CD4-positive, alpha-beta T cell (primary cell): Measurements from ENCODE around the gene CCDC17. TPM values are rescaled to one million over a fixed set of nuclear protein-coding genes. Genes with fewer than 3 reads are reported as not detected.

Experiments used
- ATAC-seq: fragments of 200-7000 bp; cut with Tn5 transposase; one replicate; pipeline ENCODE4 v1.10.0; 2022; ENCODE audit warnings: mild to moderate bottlenecking; ENCODE audit not compliant: poor library complexity
- CTCF ChIA-PET: fragments of 350-600 bp; sonication (Branson Sonifier 250); formaldehyde crosslinking; loops from one replicate; lab custom pipeline; 2021; ENCODE audit warnings: antibody characterized with exemption, inconsistent platforms; lab: Charles Lee
- POLR2A ChIA-PET: fragments of 350-600 bp; sonication (Branson Sonifier 250); formaldehyde crosslinking; loops from one replicate; lab custom pipeline; 2021; ENCODE audit warnings: antibody characterized with exemption, inconsistent platforms; lab: Charles Lee
- DNase-seq, 14 experiments: peaks; one replicate each; pipeline ENCODE4 v3.0.0-alpha.2; 2013 to 2020; ENCODE audit warnings: mixed read lengths in 2 of 14
- H3K27ac ChIP-seq, 2 donors: one replicate each; pipeline versions ENCODE4 v1.5.1 to v1.7.0; 2013; ENCODE audit warnings: low read length in 2 of 2, low read depth in 1 of 2, mild to moderate bottlenecking in 1 of 2
- H3K27me3 ChIP-seq, 2 experiments: 1 replicate in 1 of 2; 2 replicates in 1 of 2; pipeline versions ENCODE4 v1.6.1 to v1.7.0; 2013; ENCODE audit warnings: low read length in 2 of 2, control low read depth in 1 of 2, mild to moderate bottlenecking in 1 of 2, moderate library complexity in 1 of 2; ENCODE audit not compliant: insufficient read depth in 2 of 2, control insufficient read depth in 1 of 2
- H3K36me3 ChIP-seq: one replicate; pipeline ENCODE4 v1.6.1; 2013; ENCODE audit warnings: low read length, control low read depth; ENCODE audit not compliant: insufficient read depth
- H3K4me1 ChIP-seq: one replicate; pipeline ENCODE4 v1.6.1; 2013; ENCODE audit warnings: low read length, control low read depth; ENCODE audit not compliant: insufficient read depth
- H3K4me3 ChIP-seq: one replicate; pipeline ENCODE4 v1.5.1; 2013; ENCODE audit warnings: mild to moderate bottlenecking, low read length, moderate library complexity
- H3K9me3 ChIP-seq, 2 experiments: 1 replicate in 1 of 2; 2 replicates in 1 of 2; pipeline versions ENCODE4 v1.6.1 to v1.7.0; 2013; ENCODE audit warnings: low read length in 2 of 2, mild to moderate bottlenecking in 2 of 2, control low read depth in 1 of 2, moderate library complexity in 1 of 2; ENCODE audit not compliant: control insufficient read depth in 1 of 2, insufficient read depth in 1 of 2
- H3K27ac Mint-ChIP-seq: one replicate; pipeline ENCODE4 v1.8.0; 2020; ENCODE audit warnings: mixed read lengths
- H3K27me3 Mint-ChIP-seq: one replicate; pipeline ENCODE4 v1.8.0; 2021; ENCODE audit warnings: mixed read lengths
- H3K36me3 Mint-ChIP-seq: one replicate; pipeline ENCODE4 v1.8.0; 2021; ENCODE audit warnings: low read depth, mixed read lengths
- H3K4me1 Mint-ChIP-seq: one replicate; pipeline ENCODE4 v1.8.0; 2021; ENCODE audit warnings: low read depth, mixed read lengths
- H3K4me3 Mint-ChIP-seq: one replicate; pipeline ENCODE4 v1.8.0; 2020; ENCODE audit warnings: mild to moderate bottlenecking, mixed read lengths
- H3K9me3 Mint-ChIP-seq: one replicate; pipeline ENCODE4 v1.8.0; 2020; ENCODE audit warnings: mixed read lengths
- CTCF ChIP-seq: fragments of 200-600 bp; IDR thresholded peaks from one replicate; pipeline ENCODE4 v1.8.0; 2022; ENCODE audit warnings: antibody characterized with exemption, mild to moderate bottlenecking
- intact Hi-C, 2 experiments: fragments of 100-400 bp; cut with DNase I in 1 of 2; cut with micrococcal nuclease in 1 of 2; formaldehyde crosslinking; loops; one replicate each; pipeline versions ENCODE4 v1.15.1 to v1.9.0; 2023 to 2025; cut with DNase I, micrococcal nuclease
- total RNA-seq, 174 experiments: library from RNA in 2 of 174; stranded (reverse) in 2 of 174; gene quantifications; one replicate each; pipeline ENCODE4 v1.2.3 and lab custom pipeline; 2021 to 2026

Gene CCDC17
- total RNA-seq, 2 experiments from 2014 or later: 2.1 to 2.3 TPM

DNA sequence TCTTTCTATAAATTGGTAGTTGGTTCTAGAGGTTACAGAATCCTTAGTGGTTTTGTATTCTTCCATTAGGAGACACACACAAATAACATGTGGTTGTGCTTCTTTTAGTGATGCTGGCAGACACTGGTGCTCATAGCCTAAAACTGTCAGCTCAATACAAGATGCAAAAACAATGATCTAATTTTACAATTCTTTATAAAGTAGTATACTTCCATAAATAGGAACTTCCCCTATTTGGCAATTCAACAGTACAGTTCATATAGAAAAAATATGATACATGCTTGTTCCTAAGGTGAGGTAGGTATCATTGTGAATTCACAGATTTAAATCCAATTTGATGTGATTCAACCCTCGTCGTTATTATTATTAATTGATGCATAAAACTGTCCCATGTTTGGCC, 20.8 kb upstream of the CCDC17 start:
- peaks cover 59% of the 10 kb centered on the region for H3K36me3 ChIP-seq
- no peak for DNase-seq
- ChIA-PET POLR2A (interaction anchor here (0.7 kb wide), 1 partner anchor 39 kb away, joined by 3 read pairs; no protein-coding TSS in a partner anchor), CTCF (no interaction called here)
- intact Hi-C loops: no loop called here
- H3K9me3 ChIP-seq: no peaks in the 10 kb centered on the region
- no peak overlapping the region for H3K4me3 ChIP-seq
- H3K27ac ChIP-seq: no peak overlapping the region
- ATAC-seq: no peak
- Mint-ChIP-seq H3K9me3 (no peaks in the 10 kb centered on the region), H3K27ac (no peak overlapping the region), H3K4me3 (no peak overlapping the region), H3K36me3 (peaks cover 82% of the 10 kb centered on the region), H3K27me3 (no peaks in the 10 kb centered on the region), H3K4me1 (peaks cover 4% of the 10 kb centered on the region)
- TF ChIP-seq CTCF: no peak
- no peaks in the 10 kb centered on the region for H3K27me3 ChIP-seq
- H3K4me1 ChIP-seq: no peaks in the 10 kb centered on the region

DNA sequence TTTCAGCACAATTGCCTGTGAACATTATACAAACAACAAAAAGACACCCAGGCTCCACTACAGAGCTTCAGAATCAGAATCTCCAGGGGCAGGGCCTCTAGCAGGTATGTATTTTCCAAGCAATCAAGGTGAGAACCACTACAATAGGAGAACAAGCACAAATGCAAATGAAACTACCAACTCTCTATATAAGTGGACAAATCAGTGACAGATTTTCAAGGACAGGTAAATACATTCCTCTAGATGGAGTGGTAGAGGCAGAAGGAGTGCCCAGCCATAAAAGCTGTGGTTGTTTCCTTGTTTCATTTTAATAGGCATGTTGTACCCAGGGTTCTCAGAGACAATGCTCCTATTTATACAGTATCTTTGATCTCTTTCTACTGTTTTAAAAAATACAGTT, 20.1 kb upstream of the CCDC17 start:
- CTCF ChIA-PET: no interaction called here
- intact Hi-C loops: no loop called here
- no peaks in the 10 kb centered on the region for H3K27me3 Mint-ChIP-seq
- H3K27ac Mint-ChIP-seq: no peak overlapping the region
- Histone ChIP-seq H3K36me3 (peaks cover 59% of the 10 kb centered on the region), H3K27me3 (no peaks in the 10 kb centered on the region), H3K4me1 (no peaks in the 10 kb centered on the region), H3K27ac (no peak overlapping the region), H3K4me3 (no peak overlapping the region), H3K9me3 (no peaks in the 10 kb centered on the region)
- no peak for ATAC-seq
- peaks cover 75% of the 10 kb centered on the region for H3K36me3 Mint-ChIP-seq
- no peak overlapping the region for H3K4me3 Mint-ChIP-seq
- H3K4me1 Mint-ChIP-seq: peaks cover 4% of the 10 kb centered on the region
- DNase-seq: no peak
- POLR2A ChIA-PET: no interaction called here
- TF ChIP-seq CTCF: no peak
- H3K9me3 Mint-ChIP-seq: no peaks in the 10 kb centered on the region

DNA sequence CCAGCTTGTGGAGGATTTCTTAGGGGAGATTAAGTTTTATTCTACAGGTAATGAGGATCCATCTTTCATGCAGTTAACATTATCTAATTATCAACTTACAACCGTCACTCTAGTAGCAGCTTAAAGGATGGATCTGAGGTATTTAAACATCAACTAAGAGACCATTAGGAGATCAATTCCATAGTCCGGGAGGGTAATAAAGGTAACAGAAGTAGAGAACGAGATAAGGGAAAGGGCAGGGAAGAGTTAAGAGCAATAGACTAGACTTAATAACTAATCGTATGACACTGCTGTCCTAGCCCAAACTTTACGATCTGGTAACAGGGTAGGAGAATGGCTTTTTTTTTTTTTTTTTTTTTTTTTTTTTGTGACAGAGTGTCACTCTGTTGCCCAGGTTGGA, 19.5 kb upstream of the CCDC17 start:
- no peak overlapping the region for H3K27ac ChIP-seq

More for the DNA sequence above, 19.5 kb upstream of the CCDC17 start:
- no peak for ATAC-seq
- CTCF ChIA-PET: no interaction called here
- Histone ChIP-seq H3K9me3 (no peaks in the 10 kb centered on the region), H3K36me3 (peaks cover 62% of the 10 kb centered on the region), H3K4me3 (no peak overlapping the region), H3K27me3 (no peaks in the 10 kb centered on the region), H3K4me1 (no peaks in the 10 kb centered on the region)
- no peak for TF ChIP-seq CTCF
- no peak for DNase-seq
- Mint-ChIP-seq H3K4me3 (no peak overlapping the region), H3K36me3 (peaks cover 72% of the 10 kb centered on the region), H3K9me3 (no peaks in the 10 kb centered on the region), H3K4me1 (peaks cover 2% of the 10 kb centered on the region), H3K27ac (no peak overlapping the region), H3K27me3 (no peaks in the 10 kb centered on the region)
- POLR2A ChIA-PET: no interaction called here
- intact Hi-C loops: no loop called here
